Endodermal cell (in vitro differentiated cells): ENCODE measurements around the gene FGD3. TPM values are rescaled to one million over a fixed set of nuclear protein-coding genes. Genes with fewer than 3 reads are reported as not detected.

Experiments used
- DNase-seq: peaks from one replicate; pipeline ENCODE4 v3.0.0-alpha.2; 2017
- H3K27ac ChIP-seq: 2 replicates; pipeline ENCODE4 v1.5.1; 2013; ENCODE audit warnings: mild to moderate bottlenecking, low read depth, low read length, moderate library complexity
- H3K27me3 ChIP-seq: 2 replicates; pipeline ENCODE4 v1.6.1; 2013; ENCODE audit warnings: mild to moderate bottlenecking, low read length, moderate library complexity; ENCODE audit not compliant: insufficient read depth, control insufficient read depth, poor library complexity, severe bottlenecking
- H3K36me3 ChIP-seq: 2 replicates; pipeline ENCODE4 v1.7.0; 2013; ENCODE audit warnings: mild to moderate bottlenecking, low read length, moderate library complexity; ENCODE audit not compliant: control insufficient read depth, insufficient read depth
- H3K4me1 ChIP-seq: one replicate; pipeline ENCODE4 v1.7.0; 2013; ENCODE audit warnings: low read length; ENCODE audit not compliant: control insufficient read depth, insufficient read depth
- H3K4me3 ChIP-seq: 2 replicates; pipeline ENCODE4 v1.5.1; 2013; ENCODE audit warnings: mild to moderate bottlenecking, low read length, moderate library complexity
- H3K9ac ChIP-seq: 2 replicates; pipeline ENCODE4 v1.6.1; 2013; ENCODE audit warnings: mild to moderate bottlenecking, low read length, moderate library complexity; ENCODE audit not compliant: poor library complexity, severe bottlenecking; ENCODE audit errors: extremely low read depth
- H3K9me3 ChIP-seq: 2 replicates; pipeline ENCODE4 v1.6.1; 2013; ENCODE audit warnings: mild to moderate bottlenecking, low read length, moderate library complexity; ENCODE audit not compliant: control insufficient read depth
- H3K27ac Mint-ChIP-seq: 2 replicates; pipeline ENCODE4 v1.8.0; 2020; ENCODE audit warnings: mixed read lengths
- H3K27me3 Mint-ChIP-seq: 2 replicates; pipeline ENCODE4 v1.8.0; 2021; ENCODE audit warnings: mild to moderate bottlenecking, mixed read lengths; ENCODE audit not compliant: insufficient read depth
- H3K36me3 Mint-ChIP-seq: 2 replicates; pipeline ENCODE4 v1.8.0; 2020; ENCODE audit warnings: low read depth, mixed read lengths
- H3K4me1 Mint-ChIP-seq: 2 replicates; pipeline ENCODE4 v1.8.0; 2020; ENCODE audit warnings: mixed read lengths
- H3K4me3 Mint-ChIP-seq: 2 replicates; pipeline ENCODE4 v1.8.0; 2020; ENCODE audit warnings: mild to moderate bottlenecking, moderate library complexity, mixed read lengths
- H3K9me3 Mint-ChIP-seq: 2 replicates; pipeline ENCODE4 v1.8.0; 2020; ENCODE audit warnings: mild to moderate bottlenecking, mixed read lengths
- CTCF ChIP-seq: fragments of 200-600 bp; sonication (generic); conservative IDR thresholded peaks from 2 replicates; pipeline ENCODE4 v1.5.0; 2021; ENCODE audit warnings: antibody characterized with exemption, mild to moderate bottlenecking
- WGBS, 2 experiments: methylation state at CpG; one replicate each; pipeline versions ENCODE4 v1.1.5 to v1.1.7; 2013; ENCODE audit warnings: missing lambda C conversion rate in 2 of 2, mixed read lengths in 1 of 2; ENCODE audit not compliant: insufficient coverage in 1 of 2, insufficient read length in 1 of 2; 5-methylcytosine and 5-hydroxymethylcytosine counted together
- total RNA-seq, 2 donors: library from RNA; stranded (reverse); fragmentation: NEBNext Ultra II Directional in 1 of 2; extraction: Animal tissue kit (Norgen Biotek cat#: 25700) in 1 of 2; gene quantifications; 2 replicates in 1 of 2; 3 replicates in 1 of 2; pipeline ENCODE4 v1.2.1, GENCODE V29; 2021

Gene FGD3
- total RNA-seq, 2 donors from 2014 or later = 1.4 to 1.9 TPM

GRCh38 chr9:93003552-93004407 is 56.5 kb downstream of the FGD3 start:
- no peak overlapping the region for H3K4me3 Mint-ChIP-seq
- DNase-seq = peak; percentile 89
- H3K4me1 Mint-ChIP-seq = no peaks in the 10 kb centered on the region
- Histone ChIP-seq H3K36me3 (no peaks in the 10 kb centered on the region), H3K4me3 (no peak overlapping the region), H3K27me3 (no peaks in the 10 kb centered on the region), H3K4me1 (no peaks in the 10 kb centered on the region), H3K9me3 (no peaks in the 10 kb centered on the region), H3K9ac (no peak overlapping the region), H3K27ac (no peak overlapping the region)
- WGBS, 2 experiments = 61 to 67% methylated on average over 22 to 28 of the region's 28 CpGs
- peaks cover 3% of the 10 kb centered on the region for H3K27me3 Mint-ChIP-seq
- peak; percentile 83 for TF ChIP-seq CTCF
- peaks cover 21% of the 10 kb centered on the region for H3K9me3 Mint-ChIP-seq
- H3K36me3 Mint-ChIP-seq = no peaks in the 10 kb centered on the region
- H3K27ac Mint-ChIP-seq = no peak overlapping the region

- no peaks in the 10 kb centered on the region for H3K4me1 ChIP-seq
- H3K4me3 ChIP-seq = no peak overlapping the region
- peaks cover 3% of the 10 kb centered on the region for H3K27me3 Mint-ChIP-seq
- peaks cover 13% of the 10 kb centered on the region for H3K9me3 Mint-ChIP-seq
- WGBS, 2 experiments = 87 to 93% methylated on average over 6 to 9 of the region's 9 CpGs
- no peaks in the 10 kb centered on the region for H3K36me3 ChIP-seq
- H3K9ac ChIP-seq = no peak overlapping the region
- no peaks in the 10 kb centered on the region for H3K9me3 ChIP-seq
- no peaks in the 10 kb centered on the region for H3K27me3 ChIP-seq
- H3K27ac Mint-ChIP-seq = no peak overlapping the region
- H3K4me1 Mint-ChIP-seq = no peaks in the 10 kb centered on the region
- DNase-seq = no peak
- no peaks in the 10 kb centered on the region for H3K36me3 Mint-ChIP-seq
- H3K27ac ChIP-seq = no peak overlapping the region
- H3K4me3 Mint-ChIP-seq = no peak overlapping the region
- TF ChIP-seq CTCF = no peak
Measured at GRCh38 chr9:93004561-93004960, 57.2 kb downstream of the FGD3 start.

- H3K36me3 Mint-ChIP-seq = no peaks in the 10 kb centered on the region
- H3K27me3 Mint-ChIP-seq = peaks cover 3% of the 10 kb centered on the region
- no peaks in the 10 kb centered on the region for H3K36me3 ChIP-seq
- no peak overlapping the region for H3K9ac ChIP-seq
- no peak for TF ChIP-seq CTCF
- H3K9me3 Mint-ChIP-seq = peaks cover 3% of the 10 kb centered on the region
- no peaks in the 10 kb centered on the region for H3K9me3 ChIP-seq
- no peaks in the 10 kb centered on the region for H3K4me1 Mint-ChIP-seq
- H3K4me1 ChIP-seq = no peaks in the 10 kb centered on the region
- DNase-seq = no peak
- H3K4me3 ChIP-seq = no peak overlapping the region
- H3K27me3 ChIP-seq = no peaks in the 10 kb centered on the region
- no peak overlapping the region for H3K4me3 Mint-ChIP-seq
- no peak overlapping the region for H3K27ac ChIP-seq
- H3K27ac Mint-ChIP-seq = no peak overlapping the region
- 89 to 94% methylated on average over 11 to 12 of the region's 12 CpGs for WGBS, 2 experiments
Measured at GRCh38 chr9:93005876-93006275, 58.6 kb downstream of the FGD3 start.
